Medulla oblongata (tissue), 1 donor: Measurements from ENCODE around the gene SOWAHC.
A peak's percentile ranks its signal among the peaks of the same experiment; 100 is the strongest.
"Not testable (repeated sequence)": the region's sequence is repeated elsewhere in the genome, so short reads cannot be mapped to it uniquely, and the experiment has no call there.

ENCODE experiments used
- DNase-seq: peaks from one replicate; pipeline ENCODE4 v3.0.0-alpha.2; 2015; ENCODE audit errors: extremely low spot score

Gene SOWAHC

GRCh38 chr2:109615637-109616144, 1.5 kb downstream of the SOWAHC start:
- DNase-seq = no peak

- DNase-seq = no peak
Observed at GRCh38 chr2:109616184-109616583, 2.0 kb downstream of the SOWAHC start.

- no peak for DNase-seq
Observed at GRCh38 chr2:109619032-109619615, 5.0 kb downstream of the SOWAHC start.

GRCh38 chr2:109623297-109623696, 9.1 kb downstream of the SOWAHC start:
- no peak for DNase-seq

- DNase-seq = no peak
Observed at GRCh38 chr2:109623923-109624322, 9.8 kb downstream of the SOWAHC start.

- no peak for DNase-seq
Observed at GRCh38 chr2:109624339-109624738, 10.2 kb downstream of the SOWAHC start.

GRCh38 chr2:109628321-109628720, 14.2 kb downstream of the SOWAHC start:
- DNase-seq = not testable (repeated sequence)

- no peak for DNase-seq
Observed at GRCh38 chr2:109629867-109630266, 15.7 kb downstream of the SOWAHC start.

GRCh38 chr2:109630441-109631430, 16.6 kb downstream of the SOWAHC start:
- DNase-seq = no peak

- no peak for DNase-seq
Observed at GRCh38 chr2:109631741-109632140, 17.6 kb downstream of the SOWAHC start.

GRCh38 chr2:109632158-109632789, 18.1 kb downstream of the SOWAHC start:
- no peak for DNase-seq

- DNase-seq = no peak
Observed at GRCh38 chr2:109633284-109633961, 19.3 kb downstream of the SOWAHC start.

GRCh38 chr2:109635426-109636304, 21.5 kb downstream of the SOWAHC start:
- no peak for DNase-seq

GRCh38 chr2:109636317-109636716, 22.2 kb downstream of the SOWAHC start:
- DNase-seq = no peak

- DNase-seq = no peak
Observed at GRCh38 chr2:109637749-109638570, 23.8 kb downstream of the SOWAHC start.

GRCh38 chr2:109638795-109639194, 24.6 kb downstream of the SOWAHC start:
- DNase-seq = no peak

- not testable (repeated sequence) for DNase-seq
Observed at GRCh38 chr2:109640000-109640399, 25.8 kb downstream of the SOWAHC start.

GRCh38 chr2:109644571-109645275, 30.6 kb downstream of the SOWAHC start:
- DNase-seq = peak; percentile 60
